Endothelial cell of umbilical vein (primary cell): ENCODE measurements around the gene HMG20A.

Experiments
- CTCF ChIP-seq, 2 donors: IDR thresholded peaks; 1 replicate in 1 of 2; 2 replicates in 1 of 2; pipeline ENCODE4 v1.5.1; 2011; ENCODE audit warnings: low read length in 2 of 2, mild to moderate bottlenecking in 2 of 2, moderate library complexity in 2 of 2, control low read depth in 1 of 2, inconsistent platforms in 1 of 2, low read depth in 1 of 2; ENCODE audit not compliant: insufficient read depth in 1 of 2; ENCODE audit errors: extremely low read depth in 1 of 2
- EZH2 ChIP-seq: IDR thresholded peaks from 2 replicates; pipeline ENCODE4 v1.6.1; 2012; ENCODE audit warnings: borderline replicate concordance, low read depth, mild to moderate bottlenecking, moderate library complexity, low read length, inconsistent platforms; ENCODE audit not compliant: severe bottlenecking
- GATA2 ChIP-seq: IDR thresholded peaks from 2 replicates; pipeline ENCODE4 v1.7.0; 2011; ENCODE audit warnings: low read depth, mild to moderate bottlenecking, moderate library complexity, mixed read lengths, low read length; ENCODE audit not compliant: insufficient read length, insufficient read depth
- JUN ChIP-seq: IDR thresholded peaks from 2 replicates; pipeline ENCODE4 v1.6.1; 2011; ENCODE audit warnings: borderline replicate concordance, low read depth; ENCODE audit not compliant: insufficient read length, insufficient read depth
- MAX ChIP-seq: IDR thresholded peaks from 2 replicates; pipeline ENCODE4 v1.6.1; 2011; ENCODE audit not compliant: insufficient read depth, insufficient read length
- MYC ChIP-seq: IDR thresholded peaks from one replicate; pipeline ENCODE4 v1.6.1; 2011; ENCODE audit warnings: mild to moderate bottlenecking, low read depth, low read length
- POLR2A ChIP-seq: IDR thresholded peaks from 2 replicates; pipeline ENCODE4 v1.6.1; 2012; ENCODE audit warnings: low read depth, mild to moderate bottlenecking, control low read depth, low read length
- POLR2AphosphoS5 ChIP-seq: IDR thresholded peaks from 2 replicates; pipeline ENCODE4 v1.6.1; 2012; ENCODE audit warnings: low read depth, mild to moderate bottlenecking, control low read depth, low read length, moderate library complexity; ENCODE audit not compliant: insufficient read depth

GRCh38 chr15:77504306-77504705, 83.6 kb downstream of the HMG20A start:
- TF ChIP-seq POLR2AphosphoS5 (no peak), CTCF (IDR thresholded peaks at IDR 0.05; ENCODE audit: extremely low read depth in 1 of 2, insufficient read depth in 1 of 2, low read depth in 1 of 2, low read length in 2 of 2) (no peak), GATA2 (no peak), EZH2 (no peak), POLR2A (no peak), MAX (no peak), MYC (no peak), JUN (no peak)
